GM12891 (cell line): ENCODE results near the gene YWHAH.

Experiments
- DNase-seq: peaks from one replicate; pipeline ENCODE4 v3.0.0; 2011; ENCODE audit warnings: low spot score; ENCODE audit not compliant: insufficient read length
- FAIRE-seq: peaks from 2 replicates; lab custom pipeline; 2011; peaks lifted over from hg19 to GRCh38; lab: Jason Lieb, UNC
- PAX5 ChIP-seq: IDR thresholded peaks from 2 replicates; pipeline ENCODE4 v1.6.1; 2011; ENCODE audit warnings: low read length, moderate library complexity, mild to moderate bottlenecking; ENCODE audit not compliant: insufficient read depth, severe bottlenecking
- POLR2A ChIP-seq: IDR thresholded peaks from 2 replicates; pipeline ENCODE4 v1.6.1; 2011; ENCODE audit warnings: low read depth, low read length, control low read depth
- POLR2AphosphoS5 ChIP-seq: IDR thresholded peaks from 2 replicates; pipeline ENCODE4 v1.6.1; 2011; ENCODE audit warnings: low read depth, low read length, control low read depth
- POU2F2 ChIP-seq: IDR thresholded peaks from 2 replicates; pipeline ENCODE4 v1.6.1; 2011; ENCODE audit warnings: low read depth, mild to moderate bottlenecking, control low read depth, low read length, moderate library complexity
- SPI1 ChIP-seq: IDR thresholded peaks from 2 replicates; pipeline ENCODE4 v1.6.1; 2011; ENCODE audit warnings: low read depth, low read length, control low read depth
- TAF1 ChIP-seq: IDR thresholded peaks from 2 replicates; pipeline ENCODE4 v1.6.1; 2011; ENCODE audit warnings: low read depth, low read length, control low read depth

YWHAH gene

DNA sequence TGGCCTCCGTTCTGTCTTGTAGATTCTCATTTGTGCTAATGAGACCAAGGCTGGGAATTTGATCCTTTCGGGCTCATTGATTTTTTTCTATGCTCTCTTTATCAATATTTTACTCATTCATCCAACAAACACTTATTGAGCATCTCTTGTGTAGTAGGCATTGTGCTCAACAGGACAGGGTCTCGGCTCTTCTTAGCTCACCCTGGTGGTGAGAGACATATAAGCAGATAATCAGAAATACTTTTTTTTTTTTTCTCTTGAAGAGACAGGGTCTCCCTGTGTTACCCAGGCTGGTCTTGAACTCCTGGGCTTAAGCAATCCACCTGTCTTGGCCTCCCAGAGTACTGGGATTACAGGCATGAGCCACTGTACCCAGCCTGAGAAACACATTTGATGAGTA is 50.7 kb downstream of the YWHAH start:
- TF ChIP-seq TAF1 = no peak
- no peak for TF ChIP-seq POLR2A
- no peak for TF ChIP-seq PAX5
- TF ChIP-seq SPI1 = no peak
- no peak for TF ChIP-seq POLR2AphosphoS5
- no peak for TF ChIP-seq POU2F2
- no peak for DNase-seq
- no peak for FAIRE-seq

DNA sequence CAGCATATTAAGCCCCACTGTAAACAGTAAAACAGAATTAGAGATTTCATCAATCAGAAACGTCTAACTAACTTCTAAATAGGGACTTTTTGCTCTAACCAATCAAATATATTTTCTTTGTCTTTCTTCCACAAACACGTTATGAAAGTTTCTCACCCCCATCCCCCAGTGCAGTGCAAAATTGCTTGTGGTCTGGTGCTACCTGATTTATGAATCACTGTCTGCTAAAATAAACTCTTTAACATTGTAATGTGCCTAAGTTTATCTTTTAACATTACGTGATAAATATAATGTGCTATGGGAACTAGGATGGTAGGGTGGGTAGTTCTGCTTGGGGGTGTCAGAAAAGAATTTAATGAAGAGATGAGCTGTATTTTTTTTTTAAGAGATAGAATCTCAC is 51.5 kb downstream of the YWHAH start:
- TF ChIP-seq PAX5 (no peak), POLR2AphosphoS5 (no peak), SPI1 (no peak), POLR2A (no peak), TAF1 (no peak), POU2F2 (no peak)

DNA sequence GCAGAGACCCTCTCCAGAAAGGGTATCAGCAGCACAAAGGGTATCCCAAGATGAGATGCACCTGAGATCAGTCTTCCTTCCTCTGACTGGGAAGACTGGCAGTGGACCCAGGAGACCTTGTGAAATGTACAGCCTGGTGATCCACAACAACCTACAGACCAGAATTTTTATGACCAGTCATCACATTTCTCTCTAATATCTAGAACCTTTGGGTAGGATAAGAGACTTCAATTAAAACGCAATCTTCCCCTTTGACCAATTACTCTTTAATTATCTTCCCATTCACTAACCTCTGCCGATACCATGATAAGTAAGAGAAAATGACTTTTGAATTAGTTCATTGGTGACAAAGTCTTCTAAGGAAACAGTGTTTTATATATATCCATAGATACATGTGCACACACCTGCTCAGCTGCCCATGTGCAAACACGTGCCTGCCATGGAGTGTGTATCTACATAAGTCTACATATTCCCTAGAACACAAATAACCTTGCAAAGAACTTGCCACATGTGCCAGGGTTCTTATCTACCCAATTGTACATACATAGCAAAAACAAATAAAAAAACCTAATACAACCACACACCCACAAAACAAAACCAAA is 54.5 kb downstream of the YWHAH start:
- TF ChIP-seq POU2F2 (no peak), SPI1 (no peak), PAX5 (no peak), POLR2AphosphoS5 (no peak), POLR2A (no peak), TAF1 (no peak)
- no peak for FAIRE-seq
- DNase-seq = no peak

More for the DNA sequence above, 51.5 kb downstream of the YWHAH start:
- FAIRE-seq (no peak), DNase-seq (no peak)

DNA sequence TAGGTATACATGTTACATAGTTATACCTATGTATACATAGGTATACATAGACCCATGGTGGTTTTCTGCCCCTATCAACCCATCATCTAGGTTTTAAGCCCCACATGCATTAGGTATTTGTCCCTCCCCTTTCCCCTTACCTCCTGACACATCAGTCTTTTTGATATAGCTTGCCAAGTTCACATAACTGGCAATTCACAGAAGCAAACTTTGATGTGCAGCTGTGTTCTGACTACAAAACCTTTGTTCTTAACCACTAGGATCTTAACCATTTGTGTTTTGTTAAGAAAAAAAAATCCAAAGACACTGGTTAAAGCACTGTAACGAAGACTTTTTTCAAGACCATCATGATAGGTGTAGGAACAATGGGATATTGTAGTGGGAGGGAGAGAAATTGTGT is 55.8 kb downstream of the YWHAH start:
- FAIRE-seq = no peak
- no peak for DNase-seq
- TF ChIP-seq POLR2A (no peak), POU2F2 (no peak)

DNA sequence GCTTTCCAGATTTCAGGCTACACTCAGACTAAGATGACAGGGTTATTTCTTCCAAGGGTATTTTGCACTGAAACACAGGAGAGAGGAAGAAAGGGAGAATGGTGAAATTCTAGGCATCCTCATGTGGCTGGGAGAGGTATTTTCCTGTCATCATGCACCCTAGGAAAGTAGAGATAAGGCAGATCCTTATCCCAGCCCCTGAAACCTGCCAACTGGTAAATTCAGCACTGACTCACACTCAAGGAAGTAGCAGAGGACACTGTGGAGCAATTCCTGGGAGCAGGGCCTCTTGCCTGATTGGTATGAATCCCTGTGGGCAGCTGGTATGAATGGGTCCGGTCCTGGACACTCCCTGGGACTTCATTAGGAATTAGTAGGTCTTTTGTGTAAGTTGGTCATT is 61.1 kb downstream of the YWHAH start:
- no peak for FAIRE-seq
- TF ChIP-seq PAX5 = no peak
- no peak for TF ChIP-seq SPI1
- no peak for TF ChIP-seq TAF1
- TF ChIP-seq POLR2AphosphoS5 = no peak
- TF ChIP-seq POU2F2 = no peak
- no peak for DNase-seq
